ENCODE measurements around the gene TTC39B.
"Not testable (repeated sequence)": the region's sequence is repeated elsewhere in the genome, so short reads cannot be mapped to it uniquely, and the experiment has no call there.

TTC39B gene
- total RNA-seq, result 82.2 reads per million, percentile 79 among the genes with 10 or more reads in this experiment

- DNase-seq, result peak; percentile 70
Measured at GRCh38 chr9:15306757-15307522, at the start of gene TTC39B. Gene TTC39B (minus strand): TSS chr9:15307216. CDS start chr9:15307125, 91 bp downstream.

- no peak for DNase-seq
Measured at GRCh38 chr9:15355669-15356068, 48.7 kb upstream of the TTC39B start.

GRCh38 chr9:15354713-15355112 is 47.7 kb upstream of the TTC39B start:
- no peak for DNase-seq

GRCh38 chr9:15353892-15354291 is 46.9 kb upstream of the TTC39B start:
- DNase-seq, result no peak

- no peak for DNase-seq
Measured at GRCh38 chr9:15352306-15352705, 45.3 kb upstream of the TTC39B start.

- DNase-seq, result no peak
Measured at GRCh38 chr9:15349892-15350761, 43.1 kb upstream of the TTC39B start.

- no peak for DNase-seq
Measured at GRCh38 chr9:15346837-15347236, 39.8 kb upstream of the TTC39B start.

- DNase-seq, result no peak
Measured at GRCh38 chr9:15344191-15344590, 37.2 kb upstream of the TTC39B start.

- DNase-seq, result no peak
Measured at GRCh38 chr9:15333376-15333881, 26.4 kb upstream of the TTC39B start.

- no peak for DNase-seq
Measured at GRCh38 chr9:15332939-15333338, 25.9 kb upstream of the TTC39B start.

GRCh38 chr9:15329539-15330109 is 22.6 kb upstream of the TTC39B start:
- DNase-seq, result no peak

- no peak for DNase-seq
Measured at GRCh38 chr9:15328946-15329345, 21.9 kb upstream of the TTC39B start.

GRCh38 chr9:15322695-15323094 is 15.7 kb upstream of the TTC39B start:
- DNase-seq, result not testable (repeated sequence)

- DNase-seq, result not testable (repeated sequence)
Measured at GRCh38 chr9:15319661-15320060, 12.6 kb upstream of the TTC39B start.

- no peak for DNase-seq
Measured at GRCh38 chr9:15317836-15318235, 10.8 kb upstream of the TTC39B start.

- no peak for DNase-seq
Measured at GRCh38 chr9:15311607-15312006, 4.6 kb upstream of the TTC39B start.

- no peak for DNase-seq
Measured at GRCh38 chr9:15310107-15310850, 3.3 kb upstream of the TTC39B start.

GRCh38 chr9:15308511-15308910 is 1.5 kb upstream of the TTC39B start:
- no peak for DNase-seq

- no peak for DNase-seq
Measured at GRCh38 chr9:15307523-15307841, 466 bp upstream of the TTC39B start.

GRCh38 chr9:15306068-15306756 is 804 bp downstream of the TTC39B start:
- DNase-seq, result peak; percentile 36

GRCh38 chr9:15305470-15305869 is 1.5 kb downstream of the TTC39B start:
- no peak for DNase-seq

GRCh38 chr9:15304632-15305031 is 2.4 kb downstream of the TTC39B start:
- DNase-seq, result no peak

Data from effector CD4-positive, alpha-beta T cell (primary cell).